Stomach (tissue), 4 donors: ENCODE data around the gene SLFN13.

ENCODE experiments used
- CTCF ChIP-seq, 7 experiments: fragments of 450-650 bp in 4 of 7; fragments of 200-600 bp in 3 of 7; sonication (generic) in 3 of 7; IDR thresholded peaks; one replicate each; pipeline ENCODE4 v1.5.1; 2016 to 2019; ENCODE audit warnings: antibody characterized with exemption in 7 of 7, control low read depth in 2 of 7, mild to moderate bottlenecking in 1 of 7
- POLR2A ChIP-seq, 4 donors: fragments of 450-650 bp; IDR thresholded peaks; one replicate each; pipeline ENCODE4 v1.6.1; 2016; ENCODE audit warnings: antibody characterized with exemption in 4 of 4, control low read depth in 2 of 4, mild to moderate bottlenecking in 1 of 4, moderate library complexity in 1 of 4

DNA sequence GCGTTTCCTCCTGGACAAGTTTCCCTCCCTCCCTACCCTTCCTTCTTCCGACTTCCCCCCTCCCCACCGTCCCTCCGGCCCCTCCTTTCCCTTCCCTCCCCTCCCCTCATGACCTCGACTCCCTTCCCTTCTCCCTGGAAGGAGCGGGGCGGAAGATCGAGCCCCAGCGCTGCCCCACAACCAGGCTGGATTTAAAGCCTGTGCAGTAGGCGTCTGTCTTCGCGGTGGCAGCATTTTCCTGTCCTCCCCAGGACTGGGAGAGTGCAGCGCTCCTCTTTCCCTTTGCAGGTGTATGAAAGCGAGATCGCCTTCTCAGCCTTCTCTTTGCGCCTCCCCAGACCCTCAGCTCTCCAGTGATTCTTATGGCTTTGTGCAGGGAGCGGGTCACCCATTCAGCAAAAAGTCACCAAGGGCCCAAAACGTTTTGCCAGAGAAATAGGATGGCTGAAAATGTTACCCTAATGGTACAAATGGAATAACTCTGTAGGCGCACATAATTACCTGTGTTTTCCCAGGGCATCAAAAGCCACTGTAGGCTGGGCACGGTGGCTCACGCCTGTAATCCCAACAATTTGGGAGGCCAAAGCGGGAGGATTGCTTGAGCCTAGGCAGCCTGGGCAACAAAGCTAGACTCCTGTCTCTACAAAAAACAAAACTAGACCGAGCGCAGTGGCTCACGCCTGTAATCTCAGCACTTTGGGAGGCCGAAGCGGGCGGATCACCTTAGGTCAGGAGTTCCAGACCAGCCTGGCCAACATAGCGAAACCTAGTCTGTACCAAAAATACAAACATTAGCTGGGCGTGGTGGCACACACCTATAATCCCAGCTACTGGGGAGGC is 48.1 kb upstream of the SLFN13 start:
- TF ChIP-seq POLR2A (IDR thresholded peaks at IDR 0.05): no peak
- no peak for TF ChIP-seq CTCF (IDR thresholded peaks at IDR 0.05)
